Stimulated activated CD8-positive, alpha-beta memory T cell treated with anti-CD3 and anti-CD28 coated beads, Interleukin-4, amount 100 ng/mL, for 4 hours (primary cell): ENCODE measurements around the gene IQCF6.
"Not testable (repeated sequence)": the region's sequence is repeated elsewhere in the genome, so short reads cannot be mapped to it uniquely, and the experiment has no call there.

Experiments used
- DNase-seq, 2 donors: peaks; one replicate each; pipeline ENCODE4 v3.0.0-alpha.2; 2020; ENCODE audit warnings: low read depth in 2 of 2, low spot score in 1 of 2

Gene IQCF6

DNA sequence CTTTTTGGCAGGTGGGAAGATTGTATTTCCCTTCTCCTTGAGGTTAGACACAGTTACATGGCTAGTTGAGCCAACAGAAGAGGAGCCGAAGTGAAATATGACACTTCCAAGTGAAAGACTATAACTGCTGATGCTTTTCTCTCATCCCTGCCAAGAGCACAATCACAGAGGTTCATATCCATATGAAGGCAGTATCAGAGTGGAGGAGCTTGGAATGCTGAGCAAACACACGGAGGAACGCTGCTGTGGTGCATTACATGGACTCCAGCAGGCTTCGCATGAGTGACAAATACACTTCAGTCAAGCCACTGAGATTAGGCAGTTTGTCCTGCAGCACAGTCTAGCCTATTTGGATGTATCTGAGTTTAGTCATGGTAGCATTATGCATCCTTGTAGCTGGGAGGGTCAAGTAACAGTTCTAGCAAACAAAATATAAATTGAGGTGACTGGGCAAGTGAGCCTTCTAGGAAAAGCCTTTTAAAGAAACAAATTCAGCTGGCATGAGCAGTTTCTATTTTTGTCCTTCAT, 5.4 kb downstream of the IQCF6 start:
- DNase-seq, result no peak

DNA sequence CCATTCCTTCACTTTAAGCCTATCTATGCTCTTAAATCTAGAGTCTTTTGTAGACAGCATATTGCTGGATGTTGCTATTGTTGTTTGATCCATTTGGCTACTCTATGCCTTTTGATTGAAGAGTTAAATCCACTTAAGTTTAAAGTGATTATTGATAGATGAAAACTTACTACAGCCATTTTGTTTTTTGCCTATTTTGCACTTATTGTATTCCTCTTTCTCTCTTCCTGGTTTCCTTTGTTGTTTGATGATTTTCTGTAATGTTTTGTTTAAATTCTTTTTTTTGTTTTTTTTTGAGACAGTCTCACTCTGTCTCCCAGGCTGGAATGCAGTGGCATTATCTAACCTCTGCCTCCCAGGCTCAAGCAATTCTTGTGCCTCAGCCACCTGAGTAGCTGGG, 19.8 kb downstream of the IQCF6 start:
- DNase-seq, result no peak

DNA sequence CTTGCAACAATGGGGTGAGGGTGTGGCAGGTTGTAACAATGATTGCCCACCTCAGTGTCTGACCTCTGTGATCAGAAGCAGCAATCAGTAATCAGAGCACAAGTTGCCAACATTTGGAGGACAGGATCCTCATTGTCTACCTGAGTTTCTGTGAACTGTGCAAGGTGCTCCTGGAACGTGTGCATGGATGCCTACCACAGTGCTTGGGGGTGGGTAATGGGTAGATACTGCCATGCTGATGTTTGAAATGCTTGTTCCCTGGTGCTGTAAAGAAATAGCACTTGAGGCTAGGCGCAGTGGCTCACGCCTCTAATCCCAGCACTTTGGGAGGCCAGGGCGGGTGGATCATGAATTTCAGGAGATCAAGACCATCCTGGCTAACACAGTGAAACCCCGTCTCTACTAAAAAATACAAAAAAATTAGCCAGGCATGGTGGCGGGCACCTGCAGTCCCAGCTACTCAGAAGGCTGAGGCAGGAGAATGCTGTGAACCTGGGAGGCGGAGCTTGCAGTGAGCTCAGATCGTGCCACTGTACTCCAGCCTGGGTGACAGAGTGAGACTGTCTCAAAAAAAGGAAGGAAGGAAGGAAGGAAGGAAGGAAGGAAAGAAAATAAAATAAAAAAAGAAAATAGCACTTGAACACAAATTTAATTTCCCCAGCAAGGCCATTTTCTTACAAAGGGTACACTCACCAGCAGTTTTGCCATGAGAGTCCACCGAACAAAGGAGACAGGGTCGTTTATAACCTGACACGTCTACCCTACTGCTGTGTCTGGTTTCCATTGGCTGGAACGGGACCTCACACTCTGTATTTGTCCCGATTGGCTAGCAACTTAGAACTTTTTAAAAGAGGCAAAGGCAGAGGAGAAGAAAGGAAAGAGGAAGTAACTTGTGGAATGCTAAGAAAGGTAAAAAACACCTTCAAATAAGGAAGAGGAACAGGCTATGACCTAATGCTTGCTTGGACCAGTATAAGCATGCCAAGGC, 25.0 kb downstream of the IQCF6 start:
- DNase-seq, result not testable (repeated sequence)

GRCh38 chr3:51751287-51751686, 27.8 kb downstream of the IQCF6 start:
- no peak for DNase-seq

- no peak for DNase-seq
Observed at GRCh38 chr3:51750878-51751277, 28.2 kb downstream of the IQCF6 start.

GRCh38 chr3:51748327-51748726, 30.7 kb downstream of the IQCF6 start:
- DNase-seq, result no peak

- DNase-seq, result no peak
Observed at GRCh38 chr3:51747840-51748239, 31.2 kb downstream of the IQCF6 start.

- DNase-seq, result not testable (repeated sequence)
Observed at GRCh38 chr3:51742978-51743377, 36.1 kb downstream of the IQCF6 start.

GRCh38 chr3:51742320-51742719, 36.7 kb downstream of the IQCF6 start:
- DNase-seq, result not testable (repeated sequence)

GRCh38 chr3:51739110-51739509, 39.9 kb downstream of the IQCF6 start:
- no peak for DNase-seq

GRCh38 chr3:51735950-51736349, 43.1 kb downstream of the IQCF6 start:
- DNase-seq, result no peak

- DNase-seq, result no peak
Observed at GRCh38 chr3:51735039-51735438, 44.0 kb downstream of the IQCF6 start.

- no peak for DNase-seq
Observed at GRCh38 chr3:51734572-51734907, 44.5 kb downstream of the IQCF6 start.

DNA sequence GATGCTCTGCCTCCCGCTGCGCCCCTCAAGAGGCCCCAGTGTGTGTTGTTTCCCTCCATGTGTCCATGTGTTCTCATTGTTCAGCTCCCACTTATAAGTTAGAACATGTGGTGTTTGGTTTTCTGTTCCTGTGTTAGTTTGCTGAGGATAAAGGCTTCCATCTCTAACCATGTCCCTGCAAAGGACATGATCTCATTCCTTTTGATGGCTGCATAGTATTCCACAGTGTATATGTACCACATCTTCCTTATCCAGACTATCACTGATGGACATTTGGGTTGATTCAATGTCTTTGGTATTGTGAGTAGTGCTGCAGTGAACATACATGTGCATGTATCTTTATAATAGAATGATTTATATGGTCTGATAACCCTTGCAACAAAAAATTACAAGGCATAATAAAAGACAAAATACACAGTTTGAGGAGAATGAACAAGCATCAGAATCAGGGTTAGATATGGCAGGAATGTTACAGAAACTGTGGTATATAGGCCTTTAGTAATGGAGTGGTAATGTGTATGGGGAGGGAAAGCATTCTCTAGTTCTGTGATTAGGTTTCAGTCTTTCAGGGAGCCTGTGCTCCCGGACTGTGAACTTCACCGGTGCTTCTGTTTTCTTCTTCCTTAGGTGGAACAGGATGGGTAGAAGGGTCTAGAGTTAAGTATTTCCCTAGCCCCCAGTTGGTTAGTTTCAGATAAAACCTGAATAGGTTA, 45.0 kb downstream of the IQCF6 start:
- no peak for DNase-seq

GRCh38 chr3:51729042-51729633, 49.9 kb downstream of the IQCF6 start:
- DNase-seq, result no peak
